Psoas muscle (tissue), 8 donors: ENCODE results near the gene PCBP2. TPM values are rescaled to one million over a fixed set of nuclear protein-coding genes. Genes with fewer than 3 reads are reported as not detected.

ENCODE experiments used
- ATAC-seq, 4 donors: fragments of 200-7000 bp; cut with Tn5 transposase; one replicate each; pipeline ENCODE4 v1.9.1; 2020; ENCODE audit warnings: moderate library complexity in 3 of 4, mild to moderate bottlenecking in 2 of 4
- DNase-seq, 2 donors: peaks; one replicate each; pipeline ENCODE4 v3.0.0-alpha.2; 2020
- H3K27ac ChIP-seq: fragments of 200-600 bp; one replicate; pipeline ENCODE4 v1.8.0; 2022
- H3K27me3 ChIP-seq, 3 donors: fragments of 200-600 bp in 1 of 3; one replicate each; pipeline versions ENCODE4 v1.6.1 to v1.8.0; 2013 to 2022; ENCODE audit warnings: low read length in 2 of 3, mild to moderate bottlenecking in 2 of 3, moderate library complexity in 1 of 3; ENCODE audit not compliant: insufficient read depth in 3 of 3
- H3K36me3 ChIP-seq, 2 donors: fragments of 200-600 bp in 1 of 2; one replicate each; pipeline versions ENCODE4 v1.6.1 to v1.8.0; 2013 to 2022; ENCODE audit warnings: low read depth in 1 of 2, mild to moderate bottlenecking in 1 of 2, moderate library complexity in 1 of 2; ENCODE audit not compliant: insufficient read depth in 1 of 2
- H3K4me1 ChIP-seq: fragments of 200-600 bp; one replicate; pipeline ENCODE4 v1.8.0; 2022
- H3K4me3 ChIP-seq: fragments of 200-600 bp; one replicate; pipeline ENCODE4 v1.8.0; 2022; ENCODE audit warnings: mild to moderate bottlenecking
- H3K9me3 ChIP-seq: fragments of 200-600 bp; one replicate; pipeline ENCODE4 v1.8.0; 2022
- CTCF ChIP-seq: fragments of 200-600 bp; IDR thresholded peaks from one replicate; pipeline ENCODE4 v1.8.0; 2022; ENCODE audit warnings: antibody characterized with exemption
- WGBS, 3 donors: extraction: QIAGEN DNeasy Blood & Tissue Kit; methylation state at CpG; one replicate each; pipeline versions ENCODE4 v1.1.6 to v1.1.7; 2013; 5-methylcytosine and 5-hydroxymethylcytosine counted together
- intact Hi-C, 2 donors: fragments of 100-400 bp; cut with DNase I; formaldehyde crosslinking; loops; one replicate each; pipeline versions ENCODE4 v1.11.0 to v1.14.2; 2022
- polyA plus RNA-seq, 3 donors: library from polyadenylated mRNA; stranded (reverse); fragments of 200-250 nt; gene quantifications; one replicate each; pipeline ENCODE4 v1.2.3, GENCODE V29; 2013
- total RNA-seq, 4 donors: library from RNA; stranded (reverse); fragmentation: NEBNext Ultra II Directional in 2 of 4; extraction: Animal tissue kit (Norgen Biotek cat#: 25700) in 2 of 4; gene quantifications; one replicate each; pipeline versions ENCODE4 v1.2.1 to v1.2.4, GENCODE V29; 2021 to 2023
- donor health status: healthy with polysubstance abuse.
- donor health status: DM: no; HTN: no; CAD: no; lungs with moderate emphysema.
- donor health status: Bipolar disorder and iron deficiency.
- donor health status: healthy.
- donor health status: DM: yes; HTN: yes; CAD: no.
- donor health status: DM: no; HTN: no; CAD: no.
- donor health status: DM: no; HTN: no; CAD: no.
- donor health status: DM: yes; HTN: yes; CAD: no.

PCBP2 gene
- total and polyA plus RNA-seq, 7 donors = 254 to 507 (median 412) TPM

DNA sequence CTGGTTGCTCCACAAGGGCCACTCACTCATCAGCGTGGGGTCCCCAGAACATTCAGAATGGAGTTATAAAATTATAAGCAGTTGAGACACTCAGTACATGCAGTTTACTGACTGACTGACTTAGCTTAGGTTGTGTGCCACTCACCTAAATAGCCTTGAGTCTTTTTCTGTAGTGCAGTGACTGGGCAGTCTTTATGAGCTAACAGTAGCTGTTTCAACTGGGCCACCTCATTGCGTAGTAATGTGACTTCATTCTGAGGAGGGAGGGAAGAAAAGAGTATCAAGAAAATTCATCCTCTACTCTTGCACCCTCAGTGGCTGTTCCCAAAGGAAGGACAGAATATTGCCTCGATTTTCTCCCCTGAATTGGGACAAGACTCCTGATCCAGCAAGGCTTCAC lies 71.2 kb downstream of the PCBP2 start:
- Histone ChIP-seq H3K4me1 (no peaks in the 10 kb centered on the region), H3K36me3 (peaks cover 7 to 100% of the 10 kb centered on the region in 2 donors), H3K27me3 (no peaks in the 10 kb centered on the region), H3K4me3 (no peak overlapping the region), H3K9me3 (no peaks in the 10 kb centered on the region), H3K27ac (no peak overlapping the region)
- WGBS, 3 donors = 95 to 98% (median 95%) methylated on average over 3 of the region's 3 CpGs
- intact Hi-C loops = no loop called here
- ATAC-seq = no peak
- DNase-seq = no peak
- TF ChIP-seq CTCF = no peak

GRCh38 chr12:53524476-53524875 lies 72.6 kb downstream of the PCBP2 start:
- Histone ChIP-seq H3K9me3 (no peaks in the 10 kb centered on the region), H3K27me3 (no peaks in the 10 kb centered on the region), H3K27ac (no peak overlapping the region), H3K4me1 (no peaks in the 10 kb centered on the region), H3K4me3 (no peak overlapping the region), H3K36me3 (peaks cover 7 to 99% of the 10 kb centered on the region in 2 donors)
- ATAC-seq (no peak), DNase-seq (no peak)
- TF ChIP-seq CTCF = no peak
- 95 to 97% (median 96%) methylated on average over 13 of the region's 13 CpGs for WGBS, 3 donors
- intact Hi-C loops = no loop called here

DNA sequence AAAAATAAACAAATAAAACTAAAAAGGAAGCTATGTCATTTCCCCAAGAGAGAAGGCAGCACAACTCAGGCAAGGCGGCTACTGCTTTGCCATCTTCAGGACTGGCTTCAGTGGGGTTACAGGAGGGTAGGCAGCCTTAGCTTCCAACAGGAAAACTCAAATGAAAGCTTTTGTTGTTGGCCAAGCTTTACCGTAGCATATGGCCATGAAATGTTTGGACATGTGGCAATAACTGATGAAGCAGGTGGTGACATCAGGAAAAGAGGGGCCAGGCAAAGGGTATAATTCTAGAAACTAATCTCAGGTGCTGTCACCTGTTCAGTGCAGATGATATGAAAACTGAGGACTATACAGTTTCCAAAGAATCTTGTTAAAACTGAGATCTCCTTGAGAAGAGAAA lies 78.2 kb downstream of the PCBP2 start:
- DNase-seq (no peak), ATAC-seq (no peak)
- H3K9me3 ChIP-seq = no peaks in the 10 kb centered on the region
- no peak overlapping the region for H3K27ac ChIP-seq
- intact Hi-C loops = no loop called here
- H3K36me3 ChIP-seq = peaks cover 20 to 99% of the 10 kb centered on the region in 2 donors
- H3K4me1 ChIP-seq = no peaks in the 10 kb centered on the region
- no peak overlapping the region for H3K4me3 ChIP-seq
- WGBS, 3 donors = 76 to 94% (median 88%) methylated on average over 2 of the region's 2 CpGs
- TF ChIP-seq CTCF = no peak
- no peaks in the 10 kb centered on the region for H3K27me3 ChIP-seq

Other genes with a start within 250 kb of the PCBP2 start
- gene ITGB7, start 244.9 kb upstream of the PCBP2 start, total RNA-seq = 1 to 10 TPM in 2 of 4 donors, under 1 TPM in 2; 0.40 to 1.6 (median 0.94) TPM
- gene ITGB7, start 244.9 kb upstream of the PCBP2 start, polyA plus RNA-seq = under 1 TPM; 0.19 to 0.73 (median 0.35) TPM
- gene RARG, start 219.9 kb upstream of the PCBP2 start, total RNA-seq = 10 to 100 TPM in 1 of 4 donors, 1 to 10 TPM in 3; 5.0 to 10.7 (median 6.2) TPM
- 10 to 100 TPM in 1 of 3 donors, 1 to 10 TPM in 2; 3.7 to 10.8 (median 8.2) TPM for gene RARG, start 219.9 kb upstream of the PCBP2 start, polyA plus RNA-seq
- gene ESPL1, start 183.8 kb upstream of the PCBP2 start, total RNA-seq = under 1 TPM in 2 of 4 donors, not detected in 2; 0.37 to 0.48 TPM
- under 1 TPM; 0.03 to 0.30 (median 0.08) TPM for gene ESPL1, start 183.8 kb upstream of the PCBP2 start, polyA plus RNA-seq
- gene PFDN5, start 156.6 kb upstream of the PCBP2 start, total RNA-seq = 100 to 1,000 TPM; 239 to 282 (median 266) TPM
- gene PFDN5, start 156.6 kb upstream of the PCBP2 start, polyA plus RNA-seq = 100 to 1,000 TPM; 406 to 603 (median 474) TPM
- gene MYG1, start 152.4 kb upstream of the PCBP2 start, total RNA-seq = 10 to 100 TPM; 43.1 to 51.4 (median 44.5) TPM
- gene MYG1, start 152.4 kb upstream of the PCBP2 start, polyA plus RNA-seq = 10 to 100 TPM; 34.6 to 68.9 (median 65.0) TPM
- gene AAAS, start 130.5 kb upstream of the PCBP2 start, total RNA-seq = 10 to 100 TPM; 29.0 to 35.7 (median 31.5) TPM
- 10 to 100 TPM; 22.9 to 36.8 (median 34.0) TPM for gene AAAS, start 130.5 kb upstream of the PCBP2 start, polyA plus RNA-seq
- gene SP7, start 115.7 kb upstream of the PCBP2 start, total RNA-seq = not detected
- gene SP7, start 115.7 kb upstream of the PCBP2 start, polyA plus RNA-seq = not detected
- 10 to 100 TPM; 39.0 to 48.0 (median 45.4) TPM for gene SP1, start 71.9 kb upstream of the PCBP2 start, total RNA-seq
- 10 to 100 TPM; 10.2 to 16.2 (median 15.1) TPM for gene SP1, start 71.9 kb upstream of the PCBP2 start, polyA plus RNA-seq
- 1 to 10 TPM in 2 of 4 donors, under 1 TPM in 2; 0.40 to 1.6 (median 0.97) TPM for gene AMHR2, start 28.2 kb upstream of the PCBP2 start, total RNA-seq
- under 1 TPM; 0.43 to 0.84 (median 0.72) TPM for gene AMHR2, start 28.2 kb upstream of the PCBP2 start, polyA plus RNA-seq
- 10 to 100 TPM; 45.2 to 85.0 (median 62.6) TPM for gene PRR13, start 10.4 kb upstream of the PCBP2 start, total RNA-seq
- gene PRR13, start 10.4 kb upstream of the PCBP2 start, polyA plus RNA-seq = 100 to 1,000 TPM in 1 of 3 donors, 10 to 100 TPM in 2; 65.6 to 136 (median 82.0) TPM
- 1 to 10 TPM; 1.9 to 2.9 (median 2.3) TPM for gene MAP3K12, start 47.4 kb downstream of the PCBP2 start, total RNA-seq
- 1 to 10 TPM; 2.3 to 3.1 (median 3.0) TPM for gene MAP3K12, start 47.4 kb downstream of the PCBP2 start, polyA plus RNA-seq
- gene TARBP2, start 49.2 kb downstream of the PCBP2 start, total RNA-seq = 10 to 100 TPM in 2 of 4 donors, 1 to 10 TPM in 2; 7.6 to 10.8 (median 10.4) TPM
- gene TARBP2, start 49.2 kb downstream of the PCBP2 start, polyA plus RNA-seq = 10 to 100 TPM; 10.2 to 23.3 (median 21.2) TPM
- not detected for gene NPFF, start 55.4 kb downstream of the PCBP2 start, total RNA-seq
- not detected for gene NPFF, start 55.4 kb downstream of the PCBP2 start, polyA plus RNA-seq
- gene ATF7, start 174.3 kb downstream of the PCBP2 start, total RNA-seq = 10 to 100 TPM; 25.4 to 32.3 (median 31.5) TPM
- 10 to 100 TPM; 15.7 to 21.8 (median 18.0) TPM for gene ATF7, start 174.3 kb downstream of the PCBP2 start, polyA plus RNA-seq
- 100 to 1,000 TPM; 349 to 495 (median 423) TPM for gene ATP5MC2, start 224.0 kb downstream of the PCBP2 start, total RNA-seq
- gene ATP5MC2, start 224.0 kb downstream of the PCBP2 start, polyA plus RNA-seq = 100 to 1,000 TPM; 396 to 646 (median 496) TPM